ENCODE results near the gene ZNF892. TPM values are rescaled to one million over a fixed set of nuclear protein-coding genes. Genes with fewer than 3 reads are reported as not detected.

The ZNF892 gene
- total RNA-seq: 1 to 10 TPM; 2.8 to 4.7 (median 3.3) TPM
- 0.97 TPM for polyA plus RNA-seq
- long read RNA-seq, donor 1, partial matches to known transcripts: 0 of 4 reads
- long read RNA-seq, donor 1, other reads (novel, unspliced or antisense): 3 of 4 reads
- long read RNA-seq, donor 2: 0 reads
- long read RNA-seq, donor 3, partial matches to known transcripts: 0 of 5 reads
- long read RNA-seq, donor 3, other reads (novel, unspliced or antisense): 3 of 5 reads
- long read RNA-seq, donor 4: 0 reads

DNA sequence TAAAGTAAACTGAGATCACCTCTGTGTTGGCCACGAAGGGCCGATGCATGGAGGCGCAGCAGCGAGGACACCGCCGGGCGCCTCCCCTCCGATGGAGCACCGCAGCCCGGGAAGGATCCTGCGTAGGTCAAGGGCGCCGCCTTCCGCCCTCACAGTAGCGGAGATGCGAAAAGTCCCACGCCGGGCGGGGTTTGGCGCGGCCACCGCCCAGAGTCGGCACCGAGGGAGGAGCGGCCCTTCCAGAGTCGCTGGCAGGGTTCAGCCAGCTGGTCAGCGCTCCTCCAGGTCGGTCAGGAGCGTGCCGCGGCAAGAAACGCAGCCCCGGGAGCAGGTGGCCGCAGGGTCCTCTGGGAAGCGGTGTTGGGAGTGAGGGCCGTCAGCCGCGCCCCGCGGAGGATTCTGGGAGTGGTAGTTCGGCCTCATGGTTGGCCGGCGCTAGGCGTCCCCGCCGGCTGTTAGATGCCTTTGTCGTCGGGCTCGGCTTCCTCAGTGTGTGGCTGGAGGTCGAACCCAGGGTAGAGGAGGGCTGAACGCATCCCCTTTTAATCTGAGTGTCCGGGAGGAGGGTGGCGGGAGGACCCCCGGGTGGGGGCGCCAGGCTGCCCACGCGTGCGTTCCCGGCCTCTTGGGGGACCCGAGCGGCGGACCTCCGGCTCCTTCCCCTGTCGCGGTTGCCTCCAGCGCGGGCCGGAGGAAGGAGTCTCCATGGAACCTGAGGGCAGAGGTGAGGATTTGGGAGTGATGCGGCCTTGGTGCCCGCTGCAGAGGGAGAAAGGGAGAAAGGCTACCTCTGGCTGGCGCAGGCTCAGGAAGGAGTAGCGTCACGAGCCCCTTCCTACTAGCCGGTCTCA, at the start of gene ZNF892:
Gene ZNF892 (plus strand): TSS at position 411 of the 851 bp plus-strand sequence. CDS start 295 bp downstream, at position 706.
- H3K4me3 ChIP-seq (ENCODE audit: low read length): peak within 1 kb of the TSS; percentile 60

DNA sequence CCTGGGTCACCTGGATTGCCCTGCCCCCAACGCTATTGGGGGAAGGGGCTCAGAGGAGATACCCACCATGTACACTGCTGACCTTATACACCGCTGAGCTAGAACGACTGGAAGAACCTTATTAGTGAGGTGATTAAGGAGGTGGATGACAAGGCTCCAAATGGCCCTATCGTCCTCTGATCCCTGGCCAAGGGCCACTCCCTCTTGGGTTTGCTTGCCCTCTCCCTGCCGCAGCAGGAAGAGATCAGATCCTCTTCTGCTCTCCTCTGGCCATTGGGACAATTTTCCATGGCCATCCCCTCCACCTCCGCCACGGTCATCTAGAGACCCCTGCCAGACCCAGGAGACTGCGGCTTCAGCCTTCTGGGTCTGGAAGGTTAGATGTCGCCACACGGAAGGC, 48.9 kb upstream of the ZNF892 start:
- 60% methylated on average over 10 of the region's 10 CpGs for WGBS
- Histone ChIP-seq H3K27ac (ENCODE audit: low read length) (no peak overlapping the region), H3K4me3 (ENCODE audit: low read length) (peak overlapping the region; percentile 58), H3K27me3 (ENCODE audit: control insufficient read depth, insufficient read depth) (no peaks in the 10 kb centered on the region), H3K9me3 (ENCODE audit: control insufficient read depth, low read length) (no peaks in the 10 kb centered on the region), H3K4me1 (ENCODE audit: control insufficient read depth, insufficient read depth, low read length) (peaks cover 6% of the 10 kb centered on the region)
- DNase-seq (no peak), ATAC-seq (no peak)
- intact Hi-C loops (cut with DNase I): no loop called here

More for the DNA sequence above, at the start of gene ZNF892:
- peak within 1 kb of the TSS; percentile 73 for H3K27ac ChIP-seq (ENCODE audit: low read length)
- peaks cover 9% of the 10 kb centered on the region for H3K9me3 ChIP-seq (ENCODE audit: control insufficient read depth, low read length)
- ATAC-seq (peak; percentile 99 to 100), DNase-seq (peak; percentile 92 to 96 (median 96))
- intact Hi-C loops (cut with DNase I): no loop called here
- under 1% methylated on average over 74 of the region's 74 CpGs for WGBS
- H3K27me3 ChIP-seq (ENCODE audit: control insufficient read depth, insufficient read depth): no peaks in the 10 kb centered on the region
- no peaks in the 10 kb centered on the region for H3K4me1 ChIP-seq (ENCODE audit: control insufficient read depth, insufficient read depth, low read length)

DNA sequence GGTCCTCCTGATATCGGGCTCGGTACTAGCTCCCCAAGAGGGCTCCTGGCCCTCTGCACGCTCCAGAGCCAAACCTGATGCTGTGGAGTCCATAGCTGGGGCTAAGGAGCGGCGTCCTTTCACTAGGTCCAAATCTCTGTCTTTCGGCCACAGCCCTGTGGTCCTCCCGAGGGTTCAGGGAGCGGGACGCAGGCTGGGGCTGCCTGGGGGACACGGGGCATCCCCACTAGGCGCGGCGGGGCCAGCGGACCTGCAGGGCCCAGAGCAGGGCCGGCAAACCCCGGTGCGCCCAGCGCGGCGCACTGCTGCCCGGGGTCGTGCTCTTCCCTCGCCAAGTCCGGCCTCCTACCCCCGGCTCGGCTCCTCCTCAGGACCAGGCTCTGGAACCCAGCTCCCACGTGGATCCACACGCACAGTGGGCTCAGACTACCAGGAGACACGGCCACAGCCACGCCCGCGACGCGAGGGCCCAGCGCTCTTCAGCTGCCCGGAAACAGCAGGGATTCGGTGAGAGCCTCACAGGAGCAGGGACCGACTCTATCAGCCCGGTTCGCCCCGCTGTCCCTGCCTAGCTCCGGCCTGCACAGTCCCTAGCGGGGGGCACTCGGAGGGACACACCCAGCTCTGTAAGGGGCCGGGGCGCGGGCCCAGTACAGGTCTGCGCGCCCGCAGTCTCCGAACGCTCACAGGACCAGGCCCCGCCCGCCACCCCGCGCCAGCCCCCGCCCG, 48.3 kb upstream of the ZNF892 start:
- ATAC-seq (peak; percentile 80), DNase-seq (peak; percentile 67 to 83 (median 81))
- Histone ChIP-seq H3K9me3 (ENCODE audit: control insufficient read depth, low read length) (no peaks in the 10 kb centered on the region), H3K4me3 (ENCODE audit: low read length) (peak overlapping the region; percentile 58), H3K27me3 (ENCODE audit: control insufficient read depth, insufficient read depth) (no peaks in the 10 kb centered on the region), H3K4me1 (ENCODE audit: control insufficient read depth, insufficient read depth, low read length) (peaks cover 6% of the 10 kb centered on the region), H3K27ac (ENCODE audit: low read length) (peak overlapping the region; percentile 15)
- WGBS: under 1% methylated on average over 58 of the region's 58 CpGs
- intact Hi-C loops (cut with DNase I): no loop called here

DNA sequence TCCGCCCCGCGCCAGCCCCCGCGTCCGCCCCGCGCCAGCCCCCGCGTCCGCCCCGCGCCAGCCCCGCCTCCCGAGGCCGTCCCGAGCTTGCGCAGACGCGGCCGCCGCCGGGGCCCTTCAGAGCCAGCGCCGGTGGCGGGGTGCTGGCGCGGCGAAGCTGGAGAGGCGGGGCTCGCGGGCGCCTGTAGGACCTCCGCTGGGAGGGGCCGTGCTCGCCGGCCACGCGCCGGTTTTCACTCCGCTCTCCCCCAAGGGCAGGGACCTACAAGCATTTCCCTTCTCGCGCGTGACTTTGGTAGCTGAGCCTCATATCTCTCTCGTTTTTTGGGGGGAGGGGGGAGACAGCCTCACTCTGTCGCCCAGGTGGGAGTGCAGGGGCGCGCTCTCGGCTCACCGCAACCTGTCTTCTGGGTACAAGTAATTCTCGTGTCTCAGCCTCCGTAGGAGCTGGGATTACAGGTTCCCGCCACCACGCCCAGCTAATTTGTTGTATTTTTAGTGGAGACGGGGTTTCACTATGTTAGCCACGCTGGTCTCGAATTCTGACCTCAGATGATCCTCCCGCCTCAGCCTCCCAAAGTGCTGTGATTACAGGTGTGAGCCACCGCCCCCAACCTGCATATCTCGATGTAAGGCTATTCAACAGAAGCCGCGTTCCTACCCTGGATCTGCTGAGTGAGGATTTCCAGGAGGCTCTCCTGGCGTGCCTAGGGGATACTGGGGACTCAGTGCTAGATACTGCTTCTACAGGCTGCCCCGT, 47.5 kb upstream of the ZNF892 start, which contains the start of gene ZNF514:
Gene ZNF514 (minus strand): TSS at position 159 of the 760 bp plus-strand sequence. CDS start 6,595 bp downstream, outside the sequence.
- H3K27ac ChIP-seq (ENCODE audit: low read length): peak within 1 kb of the TSS; percentile 98
- WGBS: 9% methylated on average over 64 of the region's 64 CpGs
- intact Hi-C loops (cut with DNase I): no loop called here

DNA sequence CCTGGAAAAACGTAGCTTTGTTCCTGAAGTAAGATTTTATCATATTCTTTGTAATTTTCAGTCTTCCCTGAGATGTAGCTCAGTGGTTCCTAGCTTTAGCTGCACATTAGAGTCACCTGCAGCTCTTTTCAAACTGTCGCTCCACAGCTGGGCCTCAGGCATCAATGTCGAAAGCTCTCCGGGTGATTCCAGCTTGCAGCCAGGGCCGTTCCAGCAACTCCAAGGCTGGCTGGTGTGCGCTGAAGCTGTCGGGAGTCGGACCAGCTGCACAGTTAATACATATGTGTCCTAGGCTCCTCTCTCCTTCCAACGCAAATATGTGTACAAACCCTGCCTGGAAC, 42.3 kb upstream of the ZNF892 start:
- Histone ChIP-seq H3K9me3 (ENCODE audit: control insufficient read depth, low read length) (no peaks in the 10 kb centered on the region), H3K4me1 (ENCODE audit: control insufficient read depth, insufficient read depth, low read length) (peaks cover 4% of the 10 kb centered on the region), H3K4me3 (ENCODE audit: low read length) (peak overlapping the region; percentile 59), H3K27me3 (ENCODE audit: control insufficient read depth, insufficient read depth) (no peaks in the 10 kb centered on the region), H3K27ac (ENCODE audit: low read length) (peak overlapping the region; percentile 99)
- intact Hi-C loops (cut with DNase I): no loop called here
- DNase-seq (no peak), ATAC-seq (no peak)
- 2% methylated on average over 9 of the region's 9 CpGs for WGBS

More for the DNA sequence above, 47.5 kb upstream of the ZNF892 start, which contains the start of gene ZNF514:
- Histone ChIP-seq H3K4me3 (ENCODE audit: low read length) (peak within 1 kb of the TSS; percentile 58), H3K9me3 (ENCODE audit: control insufficient read depth, low read length) (no peaks in the 10 kb centered on the region), H3K27me3 (ENCODE audit: control insufficient read depth, insufficient read depth) (no peaks in the 10 kb centered on the region), H3K4me1 (ENCODE audit: control insufficient read depth, insufficient read depth, low read length) (peaks cover 6% of the 10 kb centered on the region)
- DNase-seq: peak; percentile 88 to 95 (median 94)
- peak; percentile 94 to 96 for ATAC-seq

DNA sequence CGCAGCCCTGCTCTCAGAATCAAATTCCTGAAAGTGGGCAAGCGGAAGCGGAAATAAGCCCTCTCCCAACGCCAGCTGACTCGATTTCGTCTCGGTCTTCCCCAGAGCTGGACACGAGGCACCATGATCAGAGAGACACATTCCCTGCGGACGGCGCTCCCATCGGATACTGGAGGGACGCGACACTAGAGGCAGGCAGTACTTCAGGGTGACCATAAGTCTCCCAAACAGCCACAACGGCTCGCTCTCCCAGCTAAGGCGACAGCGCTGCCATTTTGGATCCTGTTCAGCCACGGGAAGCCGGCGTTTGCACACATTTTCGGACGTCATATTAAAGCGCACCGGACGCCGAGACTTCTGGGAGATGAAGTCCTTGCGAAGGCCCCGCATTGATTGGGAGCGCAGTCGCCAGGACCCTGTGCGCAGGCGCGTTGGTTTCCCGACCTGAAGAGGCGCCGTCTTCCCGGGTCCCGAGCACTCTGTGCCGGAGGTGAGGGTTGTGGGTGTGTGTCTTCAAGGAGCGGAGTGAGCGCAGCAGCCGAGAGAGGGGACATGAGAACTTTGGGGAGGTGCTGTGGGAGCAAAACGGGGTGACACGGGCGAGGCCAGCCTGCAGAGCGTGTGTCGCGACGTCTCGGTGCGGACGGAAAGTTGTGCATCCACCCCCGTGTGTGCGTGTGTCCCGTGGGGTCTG, 41.8 kb upstream of the ZNF892 start, which contains the start of gene ZNF2:
Gene ZNF2 (plus strand): TSS at position 439 of the 694 bp plus-strand sequence. CDS start 10,418 bp downstream, outside the sequence.
- intact Hi-C loops (cut with DNase I): no loop called here
- H3K27ac ChIP-seq (ENCODE audit: low read length): peak within 1 kb of the TSS; percentile 99
- H3K4me1 ChIP-seq (ENCODE audit: control insufficient read depth, insufficient read depth, low read length): peaks cover 4% of the 10 kb centered on the region
- H3K27me3 ChIP-seq (ENCODE audit: control insufficient read depth, insufficient read depth): no peaks in the 10 kb centered on the region
- H3K4me3 ChIP-seq (ENCODE audit: low read length): peak within 1 kb of the TSS; percentile 59
- H3K9me3 ChIP-seq (ENCODE audit: control insufficient read depth, low read length): no peaks in the 10 kb centered on the region
- ATAC-seq (peak; percentile 99), DNase-seq (peak; percentile 99)
- under 1% methylated on average over 56 of the region's 56 CpGs for WGBS

DNA sequence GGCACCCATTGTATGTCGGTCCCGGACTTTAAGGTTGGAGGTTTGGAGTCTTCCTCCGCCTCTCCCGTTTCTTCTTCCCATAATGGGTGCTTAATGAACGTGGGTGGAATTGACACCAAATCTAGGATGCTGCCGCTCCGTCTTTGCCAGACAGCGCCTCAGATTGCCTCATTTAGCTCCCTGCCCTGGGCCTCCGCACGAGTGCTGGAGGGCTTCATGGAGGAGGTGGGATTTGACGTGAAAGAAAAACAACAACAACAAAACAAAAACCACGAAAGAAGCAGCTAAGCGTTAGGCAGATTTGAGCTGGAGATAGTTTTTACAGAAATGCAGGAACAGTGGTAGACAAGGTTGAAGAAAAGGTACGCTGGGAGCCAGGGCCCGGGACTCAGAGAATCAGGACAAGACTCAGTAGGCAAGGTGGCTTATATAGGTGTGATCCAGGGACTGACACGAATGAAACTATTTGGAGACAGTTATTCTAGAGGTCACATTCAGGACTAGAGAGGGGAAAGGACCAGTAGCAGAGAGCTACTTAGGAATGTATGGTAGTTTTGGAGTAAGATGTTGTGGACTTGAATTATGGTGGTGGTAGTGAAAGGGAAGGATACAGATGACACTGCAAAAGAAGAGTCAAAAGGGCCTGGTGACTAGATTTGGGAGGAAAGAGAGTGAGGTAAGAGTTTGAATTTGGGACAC, 41.1 kb upstream of the ZNF892 start:
- no peaks in the 10 kb centered on the region for H3K27me3 ChIP-seq (ENCODE audit: control insufficient read depth, insufficient read depth)
- H3K4me3 ChIP-seq (ENCODE audit: low read length): peak overlapping the region; percentile 59
- WGBS: 11% methylated on average over 16 of the region's 16 CpGs
- H3K27ac ChIP-seq (ENCODE audit: low read length): peak overlapping the region; percentile 45
- peaks cover 4% of the 10 kb centered on the region for H3K4me1 ChIP-seq (ENCODE audit: control insufficient read depth, insufficient read depth, low read length)
- H3K9me3 ChIP-seq (ENCODE audit: control insufficient read depth, low read length): no peaks in the 10 kb centered on the region
- DNase-seq: no peak
- ATAC-seq: peak in 1 of 2 donors; percentile 9
- intact Hi-C loops (cut with DNase I): no loop called here

DNA sequence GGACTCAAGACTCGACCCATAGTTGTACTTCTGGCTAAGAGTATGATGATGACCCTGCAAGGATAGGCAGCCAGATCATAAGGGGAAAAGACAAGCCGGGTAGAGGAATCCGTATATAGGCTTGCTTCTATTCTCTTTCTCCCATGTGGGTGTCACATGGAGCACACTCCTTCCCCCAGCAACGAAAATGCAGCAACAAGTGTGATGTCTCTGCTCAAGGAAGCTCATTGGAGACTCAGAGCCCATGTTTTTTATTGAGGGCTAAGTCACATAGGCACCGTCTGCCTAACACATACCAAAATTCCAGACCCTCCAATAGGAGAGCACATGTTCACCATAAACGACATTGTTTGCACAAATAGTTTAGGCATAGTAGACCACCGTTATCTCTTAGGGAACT, 35.4 kb upstream of the ZNF892 start:
- no peaks in the 10 kb centered on the region for H3K27me3 ChIP-seq (ENCODE audit: control insufficient read depth, insufficient read depth)
- H3K27ac ChIP-seq (ENCODE audit: low read length): no peak overlapping the region
- peaks cover under 1% of the 10 kb centered on the region for H3K4me1 ChIP-seq (ENCODE audit: control insufficient read depth, insufficient read depth, low read length)
- no peak for ATAC-seq
- no peaks in the 10 kb centered on the region for H3K9me3 ChIP-seq (ENCODE audit: control insufficient read depth, low read length)
- no peak overlapping the region for H3K4me3 ChIP-seq (ENCODE audit: low read length)
- intact Hi-C loops (cut with DNase I): no loop called here
- 81% methylated on average over 7 of the region's 7 CpGs for WGBS
- no peak for DNase-seq

DNA sequence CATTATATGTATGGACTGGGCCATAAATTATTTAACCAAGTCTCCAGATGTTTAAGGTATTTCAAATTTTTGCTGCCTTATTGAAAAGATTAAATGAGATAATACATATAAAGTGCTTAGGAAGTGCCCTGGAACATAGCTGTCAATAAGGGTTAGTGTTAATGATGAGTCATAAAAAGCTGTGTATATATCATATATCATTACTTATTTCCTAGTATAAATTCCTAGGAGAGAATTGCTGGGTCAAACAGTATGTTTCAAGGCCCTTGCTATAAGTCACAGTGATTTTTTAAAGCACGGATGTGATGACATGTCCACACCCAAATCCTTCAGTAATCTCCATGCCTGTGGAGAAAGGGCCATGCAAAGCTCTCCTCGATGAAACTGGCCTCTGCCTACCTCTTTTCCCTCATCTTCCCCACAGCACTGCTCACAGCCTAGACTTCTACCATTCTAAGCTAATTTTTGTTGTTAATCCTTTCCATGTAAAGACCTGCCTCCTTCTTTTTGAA, 33.2 kb upstream of the ZNF892 start:
- ATAC-seq (no peak), DNase-seq (no peak)
- H3K27me3 ChIP-seq (ENCODE audit: control insufficient read depth, insufficient read depth): no peaks in the 10 kb centered on the region
- H3K9me3 ChIP-seq (ENCODE audit: control insufficient read depth, low read length): no peaks in the 10 kb centered on the region
- H3K4me3 ChIP-seq (ENCODE audit: low read length): no peak overlapping the region
- intact Hi-C loops (cut with DNase I): no loop called here
- H3K27ac ChIP-seq (ENCODE audit: low read length): no peak overlapping the region
- H3K4me1 ChIP-seq (ENCODE audit: control insufficient read depth, insufficient read depth, low read length): no peaks in the 10 kb centered on the region
- 80% methylated on average over 2 of the region's 2 CpGs for WGBS
